ENCODE measurements around the gene COBL.
A peak's percentile ranks its signal among the peaks of the same experiment; 100 is the strongest.

Gene COBL

GRCh38 chr7:51081270-51081890, 235.2 kb downstream of the COBL start:
- no peak for DNase-seq

- peak in 17 of 56 donors; percentile 20 to 64 (median 39) for DNase-seq
These were observed 235.9 kb downstream of the COBL start for GRCh38 chr7:51080622-51081269.

- no peak for DNase-seq
These were observed 236.4 kb downstream of the COBL start for GRCh38 chr7:51080216-51080615.

- DNase-seq: no peak
These were observed 237.1 kb downstream of the COBL start for GRCh38 chr7:51079494-51079893.

GRCh38 chr7:51078653-51079052, 238.0 kb downstream of the COBL start:
- DNase-seq: no peak

- DNase-seq: no peak
These were observed 238.6 kb downstream of the COBL start for GRCh38 chr7:51077987-51078370.

GRCh38 chr7:51077316-51077986, 239.2 kb downstream of the COBL start:
- DNase-seq: no peak

GRCh38 chr7:51075681-51076580, 240.7 kb downstream of the COBL start:
- no peak for DNase-seq

GRCh38 chr7:51073171-51073570, 243.4 kb downstream of the COBL start:
- no peak for DNase-seq

- DNase-seq: no peak
These were observed 244.3 kb downstream of the COBL start for GRCh38 chr7:51072281-51072680.

- DNase-seq: no peak
These were observed 245.2 kb downstream of the COBL start for GRCh38 chr7:51071427-51071826.

GRCh38 chr7:51070151-51070550, 246.5 kb downstream of the COBL start:
- no peak for DNase-seq

- DNase-seq: no peak
These were observed 247.1 kb downstream of the COBL start for GRCh38 chr7:51069411-51070083.

- no peak for DNase-seq
These were observed 248.2 kb downstream of the COBL start for GRCh38 chr7:51068401-51068800.

GRCh38 chr7:51067757-51068156, 248.9 kb downstream of the COBL start:
- peak in 32 of 56 donors; percentile 13 to 86 (median 40) for DNase-seq

- no peak for DNase-seq
These were observed 249.4 kb downstream of the COBL start for GRCh38 chr7:51067258-51067657.

- no peak for DNase-seq
These were observed 250.2 kb downstream of the COBL start for GRCh38 chr7:51066405-51066882.

GRCh38 chr7:51065766-51066165, 250.8 kb downstream of the COBL start:
- DNase-seq: no peak

GRCh38 chr7:51064688-51065087, 251.9 kb downstream of the COBL start:
- no peak for DNase-seq

- peak in 11 of 56 donors; percentile 13 to 46 (median 27) for DNase-seq
These were observed 254.2 kb downstream of the COBL start for GRCh38 chr7:51062222-51062987.
